ENCODE results near the gene U2AF2. TPM values are rescaled to one million over a fixed set of nuclear protein-coding genes. Genes with fewer than 3 reads are reported as not detected.

Gene U2AF2
- total and polyA plus RNA-seq, 9 of the 15 experiments (the other 6 are each of a cell fraction or from before 2014, with no cell fraction given) = 3.0 to 331 (median 157) TPM

GRCh38 chr19:55654868-55655647 lies at the start of gene U2AF2 (continued):
- TF ChIP-seq EHMT2 (IDR thresholded peaks at IDR 0.05) = no peak
- peak; percentile 90 to 93 for TF ChIP-seq E2F6 (IDR thresholded peaks at IDR 0.05; ENCODE audit: borderline replicate concordance in 1 of 2, extremely low read depth in 1 of 2, insufficient read depth in 1 of 2, insufficient read length in 1 of 2, low read depth in 1 of 2, low read length in 1 of 2, poor library complexity in 1 of 2, severe bottlenecking in 1 of 2)

GRCh38 chr19:55605207-55605636 lies 49.6 kb upstream of the U2AF2 start:
- in situ Hi-C loops (cut with MboI) = no loop called here
- ChIA-PET CTCF (ENCODE audit: low intra/inter-chr PET ratio) (interaction anchor here (1.7 to 2.5 kb wide), 2 partner anchors 26 to 88 kb away, joined by 4 to 23 read pairs; no protein-coding TSS in a partner anchor), POLR2A (interaction anchor here (0.7 to 2.2 kb wide), 10 partner anchors 10 to 121 kb away, joined by 3 to 18 read pairs (median 5); partner anchors contain the start of gene ZNF784)
- H3K9me1 ChIP-seq (ENCODE audit: control insufficient read depth, insufficient read depth, low read length) = no peaks in the 10 kb centered on the region
- DNase-seq (ENCODE audit: extremely low read depth in 1 of 4, low spot score in 3 of 4) (peak; percentile 88 to 98 (median 92)), ATAC-seq (peak; percentile 89), FAIRE-seq (peak; percentile 86)
- H3K27me3 ChIP-seq (ENCODE audit: control insufficient read depth in 2 of 2, insufficient read depth in 2 of 2, low read length in 2 of 2) = no peaks in the 10 kb centered on the region
- H3K79me2 ChIP-seq (ENCODE audit: control insufficient read depth, insufficient read depth, low read length) = peaks cover 31% of the 10 kb centered on the region
- H3K9me3 ChIP-seq (replicated peaks; ENCODE audit: control insufficient read depth, insufficient read depth, low read depth, low read length) = 0 out of 2 replicates have a peak, but pooled peaks cover 2% of the 10 kb centered on the region
- H2AFZ ChIP-seq (ENCODE audit: low read depth, low read length) = peak overlapping the region; percentile 82
- H3K4me1 ChIP-seq (replicated peaks in 1 of 2; ENCODE audit: control insufficient read depth in 2 of 2, insufficient read depth in 2 of 2, low read length in 2 of 2) = peaks cover 27 to 44% of the 10 kb centered on the region in 2 experiments
- H3K4me2 ChIP-seq (ENCODE audit: insufficient read depth, low read length) = peak overlapping the region; percentile 97
- WGBS (ENCODE audit: insufficient coverage, low coverage, missing lambda C conversion rate) = 0% methylated on average over 33 of the region's 43 CpGs
- intact Hi-C loops (cut with micrococcal nuclease) = no loop called here
- no peaks in the 10 kb centered on the region for H4K20me1 ChIP-seq (replicated peaks; ENCODE audit: control insufficient read depth, insufficient read depth, low read length)
- peak overlapping the region; percentile 84 for H3K4me3 ChIP-seq
- peak overlapping the region; percentile 87 for H3K27ac ChIP-seq (ENCODE audit: extremely low read depth, low read depth, low read length)
- peaks cover 16% of the 10 kb centered on the region; the same call in 2 of the 3 replicates for H3K36me3 ChIP-seq (ENCODE audit: control insufficient read depth, insufficient read depth, low read length)
- H3K9ac ChIP-seq (ENCODE audit: insufficient read depth in 1 of 2, low read depth in 2 of 2, low read length in 2 of 2) = peak overlapping the region; percentile 80 to 93; a peak in 3 of 4 replicates
- BruUV-seq (replicated peaks) = no TSS peak
- TF ChIP-seq THAP7 (CRISPR knock-in tag; IDR thresholded peaks at IDR 0.05) (no peak), HNRNPL (IDR thresholded peaks at IDR 0.05; ENCODE audit: low read depth, low read length) (no peak), ZNF668 (CRISPR knock-in tag; IDR thresholded peaks at IDR 0.05) (no peak), POLR2AphosphoS5 (IDR thresholded peaks at IDR 0.05; ENCODE audit: control insufficient read depth, insufficient read depth, low read depth, low read length) (no peak), HMGN3 (IDR thresholded peaks at IDR 0.05; ENCODE audit: borderline replicate concordance, extremely low read depth, insufficient read length, low read depth, low read length) (peak; percentile 73), ADNP (tag; IDR thresholded peaks at IDR 0.05) (no peak), POLR2G (IDR thresholded peaks at IDR 0.05; ENCODE audit: low read depth, low read length) (peak; percentile 77), FOXJ2 (tag; IDR thresholded peaks at IDR 0.05) (no peak), SRF (CRISPR knock-in tag; IDR thresholded peaks at IDR 0.05) (no peak), EP300 (IDR thresholded peaks at IDR 0.05; ENCODE audit: low read length) (no peak), CBFB (CRISPR knock-in tag; IDR thresholded peaks at IDR 0.05) (no peak), ZNF780A (CRISPR knock-in tag; IDR thresholded peaks at IDR 0.05) (no peak), CC2D1A (IDR thresholded peaks at IDR 0.05) (no peak), IFI16 (CRISPR knock-in tag; IDR thresholded peaks at IDR 0.05) (no peak), TEAD2 (tag; IDR thresholded peaks at IDR 0.05) (no peak), NEUROD1 (IDR thresholded peaks at IDR 0.05; ENCODE audit: borderline replicate concordance, low read depth, low read length, partially characterized antibody) (no peak), NCOA2 (IDR thresholded peaks at IDR 0.05; ENCODE audit: partially characterized antibody in 2 of 2) (no peak)

Data from K562 (cell line).